ENCODE results near the gene POT1. TPM values are rescaled to one million over a fixed set of nuclear protein-coding genes. Genes with fewer than 3 reads are reported as not detected.

Gene POT1
- polyA plus RNA-seq, 1 donor (not counting 4 experiments of a cell fraction or from before 2014, with no cell fraction given): 36.6 TPM

DNA sequence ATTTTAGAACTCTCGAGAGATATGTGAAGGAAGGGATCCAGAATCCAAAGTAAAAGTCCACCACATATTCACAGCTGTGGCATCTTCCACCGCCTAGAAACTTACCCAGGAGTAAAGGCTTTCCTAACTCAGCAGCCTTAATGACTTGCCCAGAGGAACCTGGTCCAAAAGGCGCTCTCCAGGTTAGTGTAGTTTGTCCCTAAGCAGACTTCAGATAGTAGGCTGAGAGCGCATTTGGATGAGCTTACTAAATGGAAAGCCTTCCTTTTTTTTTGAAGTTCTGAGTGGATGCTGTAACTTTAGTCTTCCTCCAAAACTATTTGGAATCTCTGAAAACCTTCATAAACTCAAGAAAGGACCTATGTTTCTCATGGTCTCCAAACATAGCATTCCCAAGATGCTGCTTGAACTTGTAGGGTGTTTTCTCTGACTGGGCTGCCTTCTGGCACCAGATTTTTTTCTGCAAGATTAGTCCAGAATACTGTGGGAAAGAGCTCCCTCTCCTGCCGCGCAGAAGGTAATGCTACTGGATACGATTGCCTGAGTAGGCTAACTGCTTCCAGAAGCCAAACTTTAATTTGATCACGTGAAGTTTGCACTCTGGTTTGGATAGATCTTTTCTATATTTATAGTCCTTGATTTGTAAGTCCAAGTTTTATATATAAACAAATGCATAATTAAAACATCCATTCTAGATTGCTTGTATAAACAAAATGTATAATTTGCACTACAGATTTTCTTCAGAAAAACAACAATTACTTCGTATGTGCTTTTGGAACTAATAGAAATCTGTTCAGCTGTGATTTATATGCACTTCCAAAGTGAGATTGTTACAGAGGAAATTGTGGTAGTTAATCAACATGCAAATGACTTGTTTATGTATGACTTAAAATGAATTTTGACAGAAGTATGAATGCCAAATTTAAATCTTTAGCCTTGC is 144.5 kb downstream of the POT1 start:
- H3K4me1 ChIP-seq (ENCODE audit: control insufficient read depth, extremely low read depth, insufficient read depth, low read length): no peaks in the 10 kb centered on the region
- H3K27ac ChIP-seq (ENCODE audit: control insufficient read depth, insufficient read depth, low read length): no peak overlapping the region
- no peak overlapping the region for H3K9ac ChIP-seq (ENCODE audit: control insufficient read depth, extremely low read depth, insufficient read depth, low read length)
- no peak overlapping the region for H2AFZ ChIP-seq (ENCODE audit: control insufficient read depth, low read length)
- DNase-seq (ENCODE audit: low read depth, low spot score): peak; percentile 11
- no peaks in the 10 kb centered on the region for H3K79me2 ChIP-seq (ENCODE audit: control insufficient read depth, insufficient read depth, low read length)
- H3K27me3 ChIP-seq (ENCODE audit: control insufficient read depth, extremely low read depth, insufficient read depth, low read length): no peaks in the 10 kb centered on the region
- FAIRE-seq: peak; percentile 63
- no peaks in the 10 kb centered on the region for H3K36me3 ChIP-seq (ENCODE audit: control insufficient read depth in 2 of 2, extremely low read depth in 1 of 2, insufficient read depth in 2 of 2, low read length in 2 of 2)
- no peak overlapping the region for H3K4me3 ChIP-seq (ENCODE audit: control insufficient read depth in 2 of 3, extremely low read depth in 1 of 3, insufficient read depth in 2 of 3, low read depth in 1 of 3, low read length in 3 of 3)
- no peaks in the 10 kb centered on the region for H4K20me1 ChIP-seq (ENCODE audit: control insufficient read depth, extremely low read depth, insufficient read depth, low read length)
- dilution Hi-C loops (cut with MboI; ENCODE audit: extremely low pct_ligation_motif_present, low sequenced_read_pairs): no loop called here
- no peak overlapping the region for H3K4me2 ChIP-seq (ENCODE audit: control insufficient read depth, extremely low read depth, insufficient read depth, low read depth, low read length)
- H3K9me3 ChIP-seq (ENCODE audit: control insufficient read depth, low read depth, low read length): no peaks in the 10 kb centered on the region
- TF ChIP-seq EZH2 (IDR thresholded peaks at IDR 0.05; ENCODE audit: low read length) (no peak), CTCF (optimal IDR thresholded peaks at IDR 0.05 in 1 of 3, IDR thresholded peaks at IDR 0.05 in 1 of 3, conservative IDR thresholded peaks at IDR 0.05 in 1 of 3; ENCODE audit: extremely low read depth in 1 of 3, insufficient read depth in 2 of 3, low read length in 3 of 3) (peak; percentile 77 to 89 (median 85))
- H3K9me1 ChIP-seq (ENCODE audit: control insufficient read depth, extremely low read depth, insufficient read depth, low read length): no peaks in the 10 kb centered on the region

DNA sequence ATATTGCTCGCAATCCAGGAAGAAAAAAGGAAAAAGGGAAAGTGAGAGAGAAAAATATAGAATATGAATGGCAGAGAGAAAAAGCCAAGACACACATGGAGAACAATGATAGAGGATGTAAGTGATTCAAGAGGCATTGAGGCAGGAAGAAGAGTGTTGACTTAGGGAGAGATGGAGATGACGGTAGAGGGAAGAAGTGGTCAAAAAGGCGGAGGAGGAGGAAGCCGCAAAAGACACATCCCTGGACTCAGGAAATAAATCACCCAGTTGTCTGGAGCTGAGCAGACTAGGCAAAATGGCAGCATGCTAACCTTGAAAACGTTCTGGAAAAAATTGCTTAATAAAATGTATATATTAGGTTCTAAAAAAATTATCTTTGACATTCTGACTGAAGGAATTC is 146.4 kb downstream of the POT1 start:
- no peaks in the 10 kb centered on the region for H3K9me1 ChIP-seq (ENCODE audit: control insufficient read depth, extremely low read depth, insufficient read depth, low read length)
- no peak for FAIRE-seq
- no peaks in the 10 kb centered on the region for H3K4me1 ChIP-seq (ENCODE audit: control insufficient read depth, extremely low read depth, insufficient read depth, low read length)
- no peaks in the 10 kb centered on the region for H3K27me3 ChIP-seq (ENCODE audit: control insufficient read depth, extremely low read depth, insufficient read depth, low read length)
- no peaks in the 10 kb centered on the region for H3K9me3 ChIP-seq (ENCODE audit: control insufficient read depth, low read depth, low read length)
- no peaks in the 10 kb centered on the region for H4K20me1 ChIP-seq (ENCODE audit: control insufficient read depth, extremely low read depth, insufficient read depth, low read length)
- H3K79me2 ChIP-seq (ENCODE audit: control insufficient read depth, insufficient read depth, low read length): no peaks in the 10 kb centered on the region
- no peak overlapping the region for H3K27ac ChIP-seq (ENCODE audit: control insufficient read depth, insufficient read depth, low read length)
- H3K36me3 ChIP-seq (ENCODE audit: control insufficient read depth in 2 of 2, extremely low read depth in 1 of 2, insufficient read depth in 2 of 2, low read length in 2 of 2): no peaks in the 10 kb centered on the region
- H3K4me3 ChIP-seq (ENCODE audit: control insufficient read depth in 2 of 3, extremely low read depth in 1 of 3, insufficient read depth in 2 of 3, low read depth in 1 of 3, low read length in 3 of 3): no peak overlapping the region
- no peak overlapping the region for H3K9ac ChIP-seq (ENCODE audit: control insufficient read depth, extremely low read depth, insufficient read depth, low read length)
- H3K4me2 ChIP-seq (ENCODE audit: control insufficient read depth, extremely low read depth, insufficient read depth, low read depth, low read length): no peak overlapping the region
- no peak for DNase-seq (ENCODE audit: low read depth, low spot score)
- no peak for TF ChIP-seq EZH2 (IDR thresholded peaks at IDR 0.05; ENCODE audit: low read length)
- no peak for TF ChIP-seq CTCF (optimal IDR thresholded peaks at IDR 0.05 in 1 of 3, IDR thresholded peaks at IDR 0.05 in 1 of 3, conservative IDR thresholded peaks at IDR 0.05 in 1 of 3; ENCODE audit: extremely low read depth in 1 of 3, insufficient read depth in 2 of 3, low read length in 3 of 3)
- dilution Hi-C loops (cut with MboI; ENCODE audit: extremely low pct_ligation_motif_present, low sequenced_read_pairs): no loop called here
- no peak overlapping the region for H2AFZ ChIP-seq (ENCODE audit: control insufficient read depth, low read length)

Measured in keratinocyte (primary cell).